ENCODE data around the gene SIM2.

The SIM2 gene

GRCh38 chr21:36773995-36774394 lies 75.1 kb downstream of the SIM2 start:
- Histone ChIP-seq H3K36me3 (ENCODE audit: control insufficient read depth, insufficient read depth, low read length) (no peaks in the 10 kb centered on the region), H3K27me3 (ENCODE audit: control insufficient read depth, insufficient read depth, low read length) (no peaks in the 10 kb centered on the region), H3K9ac (ENCODE audit: low read length) (no peak overlapping the region), H3K27ac (ENCODE audit: low read depth, low read length) (no peak overlapping the region), H3K9me3 (ENCODE audit: control insufficient read depth, insufficient read depth, low read depth, low read length) (no peaks in the 10 kb centered on the region), H3K4me1 (ENCODE audit: control insufficient read depth, insufficient read depth, low read length) (no peaks in the 10 kb centered on the region), H3K4me3 (ENCODE audit: low read depth, low read length) (no peak overlapping the region)

- Histone ChIP-seq H3K4me3 (ENCODE audit: low read depth, low read length) (no peak overlapping the region), H3K36me3 (ENCODE audit: control insufficient read depth, insufficient read depth, low read length) (no peaks in the 10 kb centered on the region), H3K9ac (ENCODE audit: low read length) (no peak overlapping the region), H3K27me3 (ENCODE audit: control insufficient read depth, insufficient read depth, low read length) (no peaks in the 10 kb centered on the region), H3K9me3 (ENCODE audit: control insufficient read depth, insufficient read depth, low read depth, low read length) (peaks cover 13% of the 10 kb centered on the region), H3K4me1 (ENCODE audit: control insufficient read depth, insufficient read depth, low read length) (no peaks in the 10 kb centered on the region), H3K27ac (ENCODE audit: low read depth, low read length) (no peak overlapping the region)
These were observed 78.2 kb downstream of the SIM2 start for GRCh38 chr21:36776981-36777617.

- Histone ChIP-seq H3K27ac (ENCODE audit: low read depth, low read length) (no peak overlapping the region), H3K9me3 (ENCODE audit: control insufficient read depth, insufficient read depth, low read depth, low read length) (peaks cover 17% of the 10 kb centered on the region), H3K4me3 (ENCODE audit: low read depth, low read length) (no peak overlapping the region), H3K36me3 (ENCODE audit: control insufficient read depth, insufficient read depth, low read length) (no peaks in the 10 kb centered on the region), H3K9ac (ENCODE audit: low read length) (no peak overlapping the region), H3K4me1 (ENCODE audit: control insufficient read depth, insufficient read depth, low read length) (peaks cover 5% of the 10 kb centered on the region; the same call in 1 of the 2 replicates), H3K27me3 (ENCODE audit: control insufficient read depth, insufficient read depth, low read length) (no peaks in the 10 kb centered on the region)
These were observed 81.9 kb downstream of the SIM2 start for GRCh38 chr21:36780861-36781260.

GRCh38 chr21:36783612-36784374 lies 84.9 kb downstream of the SIM2 start:
- Histone ChIP-seq H3K4me1 (ENCODE audit: control insufficient read depth, insufficient read depth, low read length) (peaks cover 5% of the 10 kb centered on the region; the same call in 1 of the 2 replicates), H3K36me3 (ENCODE audit: control insufficient read depth, insufficient read depth, low read length) (no peaks in the 10 kb centered on the region), H3K27ac (ENCODE audit: low read depth, low read length) (no peak overlapping the region), H3K9me3 (ENCODE audit: control insufficient read depth, insufficient read depth, low read depth, low read length) (peaks cover 17% of the 10 kb centered on the region), H3K4me3 (ENCODE audit: low read depth, low read length) (no peak overlapping the region), H3K27me3 (ENCODE audit: control insufficient read depth, insufficient read depth, low read length) (no peaks in the 10 kb centered on the region), H3K9ac (ENCODE audit: low read length) (no peak overlapping the region)

GRCh38 chr21:36784947-36785346 lies 86.0 kb downstream of the SIM2 start:
- Histone ChIP-seq H3K4me1 (ENCODE audit: control insufficient read depth, insufficient read depth, low read length) (peaks cover 5% of the 10 kb centered on the region; the same call in 1 of the 2 replicates), H3K4me3 (ENCODE audit: low read depth, low read length) (no peak overlapping the region), H3K36me3 (ENCODE audit: control insufficient read depth, insufficient read depth, low read length) (no peaks in the 10 kb centered on the region), H3K27ac (ENCODE audit: low read depth, low read length) (no peak overlapping the region), H3K27me3 (ENCODE audit: control insufficient read depth, insufficient read depth, low read length) (no peaks in the 10 kb centered on the region), H3K9me3 (ENCODE audit: control insufficient read depth, insufficient read depth, low read depth, low read length) (peaks cover 13% of the 10 kb centered on the region), H3K9ac (ENCODE audit: low read length) (no peak overlapping the region)

- Histone ChIP-seq H3K27ac (ENCODE audit: low read depth, low read length) (no peak overlapping the region), H3K4me3 (ENCODE audit: low read depth, low read length) (no peak overlapping the region)
These were observed 86.7 kb downstream of the SIM2 start for GRCh38 chr21:36785615-36786014.

GRCh38 chr21:36786186-36786585 lies 87.3 kb downstream of the SIM2 start:
- Histone ChIP-seq H3K27ac (ENCODE audit: low read depth, low read length) (no peak overlapping the region), H3K4me1 (ENCODE audit: control insufficient read depth, insufficient read depth, low read length) (peaks cover 5% of the 10 kb centered on the region; the same call in 1 of the 2 replicates), H3K4me3 (ENCODE audit: low read depth, low read length) (no peak overlapping the region), H3K9ac (ENCODE audit: low read length) (no peak overlapping the region), H3K27me3 (ENCODE audit: control insufficient read depth, insufficient read depth, low read length) (no peaks in the 10 kb centered on the region), H3K36me3 (ENCODE audit: control insufficient read depth, insufficient read depth, low read length) (no peaks in the 10 kb centered on the region), H3K9me3 (ENCODE audit: control insufficient read depth, insufficient read depth, low read depth, low read length) (peaks cover 5% of the 10 kb centered on the region; the same call in 1 of the 2 replicates)

More at GRCh38 chr21:36785615-36786014, 86.7 kb downstream of the SIM2 start:
- Histone ChIP-seq H3K4me1 (ENCODE audit: control insufficient read depth, insufficient read depth, low read length) (peaks cover 5% of the 10 kb centered on the region; the same call in 1 of the 2 replicates), H3K27me3 (ENCODE audit: control insufficient read depth, insufficient read depth, low read length) (no peaks in the 10 kb centered on the region), H3K36me3 (ENCODE audit: control insufficient read depth, insufficient read depth, low read length) (no peaks in the 10 kb centered on the region), H3K9ac (ENCODE audit: low read length) (no peak overlapping the region), H3K9me3 (ENCODE audit: control insufficient read depth, insufficient read depth, low read depth, low read length) (peaks cover 9% of the 10 kb centered on the region)

GRCh38 chr21:36788120-36788638 lies 89.3 kb downstream of the SIM2 start:
- no peaks in the 10 kb centered on the region for H3K27me3 ChIP-seq (ENCODE audit: control insufficient read depth, insufficient read depth, low read length)
- H3K36me3 ChIP-seq (ENCODE audit: control insufficient read depth, insufficient read depth, low read length): no peaks in the 10 kb centered on the region
- no peaks in the 10 kb centered on the region for H3K9me3 ChIP-seq (ENCODE audit: control insufficient read depth, insufficient read depth, low read depth, low read length)
- H3K4me3 ChIP-seq (ENCODE audit: low read depth, low read length): no peak overlapping the region
- no peak overlapping the region for H3K27ac ChIP-seq (ENCODE audit: low read depth, low read length)
- peaks cover 12% of the 10 kb centered on the region; the same call in 1 of the 2 replicates for H3K4me1 ChIP-seq (ENCODE audit: control insufficient read depth, insufficient read depth, low read length)
- no peak overlapping the region for H3K9ac ChIP-seq (ENCODE audit: low read length)

GRCh38 chr21:36790616-36791015 lies 91.7 kb downstream of the SIM2 start:
- Histone ChIP-seq H3K4me1 (ENCODE audit: control insufficient read depth, insufficient read depth, low read length) (peaks cover 7% of the 10 kb centered on the region; the same call in 1 of the 2 replicates), H3K4me3 (ENCODE audit: low read depth, low read length) (no peak overlapping the region), H3K36me3 (ENCODE audit: control insufficient read depth, insufficient read depth, low read length) (no peaks in the 10 kb centered on the region), H3K27me3 (ENCODE audit: control insufficient read depth, insufficient read depth, low read length) (no peaks in the 10 kb centered on the region), H3K27ac (ENCODE audit: low read depth, low read length) (no peak overlapping the region), H3K9me3 (ENCODE audit: control insufficient read depth, insufficient read depth, low read depth, low read length) (no peaks in the 10 kb centered on the region), H3K9ac (ENCODE audit: low read length) (no peak overlapping the region)

GRCh38 chr21:36791180-36791579 lies 92.3 kb downstream of the SIM2 start:
- Histone ChIP-seq H3K9me3 (ENCODE audit: control insufficient read depth, insufficient read depth, low read depth, low read length) (no peaks in the 10 kb centered on the region), H3K4me1 (ENCODE audit: control insufficient read depth, insufficient read depth, low read length) (peaks cover 7% of the 10 kb centered on the region; the same call in 1 of the 2 replicates), H3K36me3 (ENCODE audit: control insufficient read depth, insufficient read depth, low read length) (no peaks in the 10 kb centered on the region)

More at GRCh38 chr21:36791180-36791579, 92.3 kb downstream of the SIM2 start:
- Histone ChIP-seq H3K9ac (ENCODE audit: low read length) (no peak overlapping the region), H3K4me3 (ENCODE audit: low read depth, low read length) (no peak overlapping the region), H3K27me3 (ENCODE audit: control insufficient read depth, insufficient read depth, low read length) (no peaks in the 10 kb centered on the region), H3K27ac (ENCODE audit: low read depth, low read length) (no peak overlapping the region)

All from HUES6 (cell line).